IMR-90 (cell line): ENCODE results near the gene HEY2. TPM values are rescaled to one million over a fixed set of nuclear protein-coding genes. Genes with fewer than 3 reads are reported as not detected.

Experiments used
- ATAC-seq: fragments of 200-7000 bp; cut with Tn5 transposase; 2 replicates; pipeline ENCODE4 v1.9.1; 2020; ENCODE audit warnings: low read depth, mild to moderate bottlenecking, moderate library complexity
- BruUV-seq: library from RNA; stranded (reverse); fragments of 400-500 nt; replicated peaks from 2 replicates; lab custom pipeline; 2021; lab: Mats Ljungman, UMichigan
- CTCF ChIA-PET: fragments of 300-600 bp; formaldehyde crosslinking; extraction: SDS; loops from one replicate; lab custom pipeline; 2021; ENCODE audit warnings: antibody characterized with exemption; lab: Yijun Ruan, JAX
- POLR2A ChIA-PET: fragments of 300-600 bp; sonication (Branson Sonifier 250); formaldehyde crosslinking; loops from one replicate; lab custom pipeline; 2022; ENCODE audit warnings: antibody characterized with exemption; ENCODE audit not compliant: unreplicated experiment; lab: Charles Lee
- DNase-seq: peaks from one replicate; pipeline ENCODE4 v3.0.0; 2013
- H2AFZ ChIP-seq: replicated peaks from 2 replicates; pipeline ENCODE3; 2013; ENCODE audit warnings: low read length, mild to moderate bottlenecking; ENCODE audit not compliant: poor library complexity
- H2AK5ac ChIP-seq: 2 replicates; pipeline ENCODE4 v1.6.1; 2013; ENCODE audit warnings: low read depth, low read length, inconsistent platforms
- H2AK9ac ChIP-seq: replicated peaks from 2 replicates; pipeline ENCODE3; 2013; ENCODE audit warnings: mild to moderate bottlenecking, low read depth, low read length, moderate library complexity; ENCODE audit not compliant: poor library complexity
- H2BK120ac ChIP-seq: 2 replicates; pipeline ENCODE4 v1.6.1; 2013; ENCODE audit warnings: low read depth, low read length, inconsistent platforms
- H2BK15ac ChIP-seq: 3 replicates; pipeline ENCODE4 v1.6.1; 2013; ENCODE audit warnings: low read depth, low read length, inconsistent platforms
- H2BK20ac ChIP-seq: 2 replicates; pipeline ENCODE4 v1.6.1; 2013; ENCODE audit warnings: low read depth, mild to moderate bottlenecking, inconsistent platforms, low read length, moderate library complexity
- H2BK5ac ChIP-seq: 2 replicates; pipeline ENCODE4 v1.6.1; 2013; ENCODE audit warnings: mild to moderate bottlenecking, low read depth, low read length, inconsistent platforms; ENCODE audit not compliant: poor library complexity, severe bottlenecking
- H3K14ac ChIP-seq: replicated peaks from 2 replicates; pipeline ENCODE4 v1.6.1; 2013; ENCODE audit warnings: low read depth, low read length, inconsistent platforms
- H3K18ac ChIP-seq: 2 replicates; pipeline ENCODE4 v1.6.1; 2013; ENCODE audit warnings: low read depth, low read length, control low read depth
- H3K23ac ChIP-seq: 2 replicates; pipeline ENCODE4 v1.6.1; 2013; ENCODE audit warnings: low read depth, low read length, inconsistent platforms
- H3K27ac ChIP-seq: 2 replicates; pipeline ENCODE4 v1.5.1; 2013; ENCODE audit warnings: mild to moderate bottlenecking, control low read depth, low read length; ENCODE audit not compliant: insufficient read depth
- H3K27me3 ChIP-seq: 2 replicates; pipeline ENCODE4 v1.6.1; 2013; ENCODE audit warnings: low read length; ENCODE audit not compliant: control insufficient read depth, insufficient read depth
- H3K36me3 ChIP-seq: 2 replicates; pipeline ENCODE4 v1.6.1; 2013; ENCODE audit warnings: low read length, mixed read lengths; ENCODE audit not compliant: control insufficient read depth, insufficient read depth
- H3K4ac ChIP-seq: 2 replicates; pipeline ENCODE4 v1.6.1; 2013; ENCODE audit warnings: low read depth, low read length, inconsistent platforms
- H3K4me1 ChIP-seq: 2 replicates; pipeline ENCODE4 v1.6.1; 2013; ENCODE audit warnings: low read length, mixed read lengths; ENCODE audit not compliant: control insufficient read depth, insufficient read depth
- H3K4me2 ChIP-seq: 2 replicates; pipeline ENCODE4 v1.6.1; 2013; ENCODE audit warnings: low read depth, mild to moderate bottlenecking, control low read depth, low read length, moderate library complexity
- H3K4me3 ChIP-seq: 2 replicates; pipeline ENCODE4 v1.5.1; 2013; ENCODE audit warnings: low read depth, mild to moderate bottlenecking, control low read depth, low read length, moderate library complexity; ENCODE audit not compliant: insufficient read depth
- H3K56ac ChIP-seq: 2 replicates; pipeline ENCODE4 v1.6.1; 2013; ENCODE audit warnings: low read length, inconsistent platforms; ENCODE audit not compliant: insufficient read depth; ENCODE audit errors: extremely low read depth
- H3K79me1 ChIP-seq, 2 experiments: 2 replicates each; pipeline ENCODE4 v1.6.1; 2013; ENCODE audit warnings: low read length in 2 of 2, inconsistent platforms in 1 of 2, low read depth in 1 of 2
- H3K9ac ChIP-seq: 2 replicates; pipeline ENCODE4 v1.6.1; 2013; ENCODE audit warnings: low read depth, low read length, control low read depth
- H3K9me1 ChIP-seq: 2 replicates; pipeline ENCODE4 v1.6.1; 2013; ENCODE audit warnings: low read length, inconsistent platforms; ENCODE audit not compliant: insufficient read depth
- H3K9me3 ChIP-seq: 2 replicates; pipeline ENCODE4 v1.6.1; 2013; ENCODE audit warnings: low read length; ENCODE audit not compliant: control insufficient read depth, insufficient read depth
- H4K20me1 ChIP-seq: 2 replicates; pipeline ENCODE4 v1.6.1; 2013; ENCODE audit warnings: low read length, inconsistent platforms; ENCODE audit not compliant: insufficient read depth
- H4K5ac ChIP-seq: 2 replicates; pipeline ENCODE4 v1.6.1; 2013; ENCODE audit warnings: mild to moderate bottlenecking, low read depth, low read length, control low read depth
- H4K8ac ChIP-seq, 2 experiments: 2 replicates each; pipeline ENCODE4 v1.6.1; 2013; ENCODE audit warnings: low read depth in 2 of 2, low read length in 2 of 2, control low read depth in 1 of 2, inconsistent platforms in 1 of 2
- H4K91ac ChIP-seq: 2 replicates; pipeline ENCODE4 v1.6.1; 2013; ENCODE audit warnings: low read depth, low read length, inconsistent platforms; ENCODE audit not compliant: insufficient read depth
- BHLHE40 ChIP-seq: fragments of 150-350 bp; IDR thresholded peaks from 2 replicates; pipeline ENCODE4 v1.6.1; 2016; ENCODE audit warnings: mild to moderate bottlenecking, low read depth, low read length
- CEBPB ChIP-seq: IDR thresholded peaks from 2 replicates; pipeline ENCODE4 v1.6.1; 2012; ENCODE audit warnings: low read depth, low read length, improper control_type of control experiment
- CHD1 ChIP-seq: IDR thresholded peaks from 2 replicates; pipeline ENCODE4 v1.6.1; 2012; ENCODE audit warnings: low read depth, low read length, improper control_type of control experiment
- CTCF ChIP-seq: conservative IDR thresholded peaks from 2 replicates; pipeline ENCODE4 v1.5.1; 2012; ENCODE audit warnings: mild to moderate bottlenecking, low read depth, low read length, improper control_type of control experiment
- ELK1 ChIP-seq: fragments of 150-350 bp; IDR thresholded peaks from 2 replicates; pipeline ENCODE4 v1.6.1; 2016; ENCODE audit warnings: low read depth, mild to moderate bottlenecking, low read length, moderate library complexity, borderline replicate concordance
- FOS ChIP-seq: fragments of 150-350 bp; IDR thresholded peaks from 2 replicates; pipeline ENCODE4 v1.6.1; 2016; ENCODE audit warnings: low read depth, low read length
- MAFK ChIP-seq: IDR thresholded peaks from 2 replicates; pipeline ENCODE4 v1.6.1; 2012; ENCODE audit warnings: low read depth, low read length, improper control_type of control experiment
- MAZ ChIP-seq: IDR thresholded peaks from 2 replicates; pipeline ENCODE4 v1.6.1; 2012; ENCODE audit warnings: low read depth, mild to moderate bottlenecking, low read length, improper control_type of control experiment, moderate library complexity, borderline replicate concordance
- MXI1 ChIP-seq: IDR thresholded peaks from 2 replicates; pipeline ENCODE4 v1.6.1; 2012; ENCODE audit warnings: low read depth, mild to moderate bottlenecking, low read length, moderate library complexity, borderline replicate concordance
- NFE2L2 ChIP-seq: fragments of 150-350 bp; IDR thresholded peaks from 2 replicates; pipeline ENCODE4 v1.6.1; 2016; ENCODE audit warnings: low read depth, mild to moderate bottlenecking, low read length
- POLR2A ChIP-seq: IDR thresholded peaks from 2 replicates; pipeline ENCODE4 v1.6.1; 2012; ENCODE audit warnings: mild to moderate bottlenecking, low read depth, low read length
- RAD21 ChIP-seq: IDR thresholded peaks from 2 replicates; pipeline ENCODE4 v1.6.1; 2012; ENCODE audit warnings: low read length, improper control_type of control experiment
- RCOR1 ChIP-seq: IDR thresholded peaks from 2 replicates; pipeline ENCODE4 v1.6.1; 2012; ENCODE audit warnings: mild to moderate bottlenecking, low read length, improper control_type of control experiment; ENCODE audit not compliant: insufficient replicate concordance
- RFX5 ChIP-seq: IDR thresholded peaks from 2 replicates; pipeline ENCODE4 v1.8.0; 2012; ENCODE audit warnings: low read depth, mild to moderate bottlenecking, low read length, moderate library complexity
- SMC3 ChIP-seq: fragments of 150-350 bp; IDR thresholded peaks from 2 replicates; pipeline ENCODE4 v1.6.1; 2016; ENCODE audit warnings: low read depth, mild to moderate bottlenecking, antibody characterized with exemption, low read length, moderate library complexity
- USF2 ChIP-seq: fragments of 150-350 bp; IDR thresholded peaks from 2 replicates; pipeline ENCODE4 v1.6.1; 2017; ENCODE audit warnings: mild to moderate bottlenecking, antibody characterized with exemption, low read length, low read depth
- dilution Hi-C: fragments of 300-500 bp; cut with HindIII; formaldehyde crosslinking; loops from one replicate; pipeline ENCODE4 v1.14.3; 2018; ENCODE audit warnings: low sequenced_read_pairs; ENCODE audit not compliant: unreplicated experiment
- in situ Hi-C: fragments of 300-500 bp; cut with MboI; formaldehyde crosslinking; loops from 3 replicates; pipeline ENCODE4 v1.14.3; 2019; ENCODE audit warnings: low sequenced_read_pairs, inconsistent platforms, mixed read lengths
- intact Hi-C: fragments of 100-400 bp; cut with micrococcal nuclease; formaldehyde crosslinking; loops from 2 replicates; pipeline ENCODE4 v1.10.0; 2022
- polyA plus RNA-seq, 3 experiments: library from polyadenylated mRNA; depleted of rRNA; stranded (reverse); fragments of >200 nt; gene quantifications; 2 replicates each; pipeline ENCODE4 v1.2.3, GENCODE V29; 2012; ENCODE audit warnings: low replicate concordance in 1 of 3
- total RNA-seq: library from RNA; depleted of rRNA; stranded (reverse); fragments of >200 nt; gene quantifications from 2 replicates; pipeline ENCODE4 v1.2.3, GENCODE V29; 2012

Gene HEY2
- total and polyA plus RNA-seq, 2 of the 4 experiments (the other 2 are of a cell fraction): not detected

- BruUV-seq: no TSS peak
- POLR2A ChIA-PET: no interaction called here
- TF ChIP-seq MAFK (no peak), CHD1 (no peak), RAD21 (no peak), ELK1 (no peak), NFE2L2 (no peak), BHLHE40 (no peak), RCOR1 (no peak), CTCF (no peak), CEBPB (no peak), POLR2A (no peak), USF2 (no peak), MXI1 (no peak), MAZ (no peak), FOS (no peak), RFX5 (no peak), SMC3 (no peak)
Measured at GRCh38 chr6:125732398-125732797, 17.0 kb upstream of the HEY2 start.

More at GRCh38 chr6:125732398-125732797, 17.0 kb upstream of the HEY2 start:
- intact Hi-C loops: no loop called here
- CTCF ChIA-PET: no interaction called here
- H2BK5ac ChIP-seq: no peak overlapping the region
- no peak overlapping the region for H4K91ac ChIP-seq
- no peak overlapping the region for H3K9ac ChIP-seq
- H3K4me3 ChIP-seq: no peak overlapping the region
- H2AK5ac ChIP-seq: no peak overlapping the region
- peaks cover 10% of the 10 kb centered on the region for H3K27me3 ChIP-seq
- no peak overlapping the region for H2AK9ac ChIP-seq
- H3K9me3 ChIP-seq: no peaks in the 10 kb centered on the region
- no peaks in the 10 kb centered on the region for H3K79me1 ChIP-seq
- no peaks in the 10 kb centered on the region for H4K20me1 ChIP-seq
- H3K4me2 ChIP-seq: no peak overlapping the region
- H2AFZ ChIP-seq: no peak overlapping the region
- H2BK20ac ChIP-seq: no peak overlapping the region
- no peak for DNase-seq
- H3K23ac ChIP-seq: no peak overlapping the region
- dilution Hi-C loops: no loop called here
- ATAC-seq: no peak
- no peaks in the 10 kb centered on the region for H3K4me1 ChIP-seq
- in situ Hi-C loops: no loop called here
- no peak overlapping the region for H3K18ac ChIP-seq
- H4K5ac ChIP-seq: no peak overlapping the region
- H3K4ac ChIP-seq: no peak overlapping the region
- H3K27ac ChIP-seq: no peak overlapping the region
- no peak overlapping the region for H4K8ac ChIP-seq
- H3K9me1 ChIP-seq: no peaks in the 10 kb centered on the region
- H2BK15ac ChIP-seq: no peak overlapping the region
- H3K36me3 ChIP-seq: no peaks in the 10 kb centered on the region
- H3K56ac ChIP-seq: no peak overlapping the region
- H3K14ac ChIP-seq: no peak overlapping the region
- no peak overlapping the region for H2BK120ac ChIP-seq
